Calu3 (cell line): ENCODE measurements around the gene TCF23. TPM values are rescaled to one million over a fixed set of nuclear protein-coding genes. Genes with fewer than 3 reads are reported as not detected.

Experiments
- BruUV-seq: library from RNA; stranded (reverse); fragments of 400-500 nt; replicated peaks from 2 replicates; lab custom pipeline; 2021; lab: Mats Ljungman, UMichigan
- CTCF ChIA-PET: fragments of 300-600 bp; sonication (Branson Sonifier 250); formaldehyde crosslinking; loops from one replicate; lab custom pipeline; 2022; ENCODE audit warnings: antibody characterized with exemption; lab: Charles Lee
- DNase-seq: peaks from one replicate; pipeline ENCODE4 v3.0.0; 2022
- H3K27ac Mint-ChIP-seq: one replicate; pipeline ENCODE4 v1.8.0; 2022; ENCODE audit warnings: mixed read lengths; ENCODE audit not compliant: unreplicated experiment
- H3K27me3 Mint-ChIP-seq: one replicate; pipeline ENCODE4 v1.8.0; 2022; ENCODE audit warnings: mixed read lengths; ENCODE audit not compliant: unreplicated experiment
- H3K36me3 Mint-ChIP-seq: one replicate; pipeline ENCODE4 v1.8.0; 2022; ENCODE audit warnings: mild to moderate bottlenecking, moderate library complexity, mixed read lengths; ENCODE audit not compliant: insufficient read depth, unreplicated experiment
- H3K4me1 Mint-ChIP-seq: one replicate; pipeline ENCODE4 v1.8.0; 2022; ENCODE audit warnings: mild to moderate bottlenecking, low read depth, mixed read lengths; ENCODE audit not compliant: unreplicated experiment
- H3K4me3 Mint-ChIP-seq: one replicate; pipeline ENCODE4 v1.8.0; 2022; ENCODE audit warnings: mild to moderate bottlenecking, low read depth, moderate library complexity, mixed read lengths; ENCODE audit not compliant: unreplicated experiment
- H3K9me3 Mint-ChIP-seq: one replicate; pipeline ENCODE4 v1.8.0; 2022; ENCODE audit warnings: low read depth, mixed read lengths; ENCODE audit not compliant: unreplicated experiment
- CTCF ChIP-seq: fragments of 200-600 bp; IDR thresholded peaks from one replicate; pipeline ENCODE4 v1.8.0; 2022; ENCODE audit warnings: antibody characterized with exemption; ENCODE audit not compliant: unreplicated experiment
- intact Hi-C: fragments of 100-400 bp; cut with micrococcal nuclease; formaldehyde crosslinking; loops from one replicate; pipeline ENCODE4 v1.10.0; 2022; ENCODE audit not compliant: unreplicated experiment
- total RNA-seq: library from RNA; stranded (reverse); gene quantifications from 2 replicates; pipeline ENCODE4 v1.2.3, GENCODE V29; 2022

The TCF23 gene
- total RNA-seq, 1 experiment from 2014 or later, result not detected

DNA sequence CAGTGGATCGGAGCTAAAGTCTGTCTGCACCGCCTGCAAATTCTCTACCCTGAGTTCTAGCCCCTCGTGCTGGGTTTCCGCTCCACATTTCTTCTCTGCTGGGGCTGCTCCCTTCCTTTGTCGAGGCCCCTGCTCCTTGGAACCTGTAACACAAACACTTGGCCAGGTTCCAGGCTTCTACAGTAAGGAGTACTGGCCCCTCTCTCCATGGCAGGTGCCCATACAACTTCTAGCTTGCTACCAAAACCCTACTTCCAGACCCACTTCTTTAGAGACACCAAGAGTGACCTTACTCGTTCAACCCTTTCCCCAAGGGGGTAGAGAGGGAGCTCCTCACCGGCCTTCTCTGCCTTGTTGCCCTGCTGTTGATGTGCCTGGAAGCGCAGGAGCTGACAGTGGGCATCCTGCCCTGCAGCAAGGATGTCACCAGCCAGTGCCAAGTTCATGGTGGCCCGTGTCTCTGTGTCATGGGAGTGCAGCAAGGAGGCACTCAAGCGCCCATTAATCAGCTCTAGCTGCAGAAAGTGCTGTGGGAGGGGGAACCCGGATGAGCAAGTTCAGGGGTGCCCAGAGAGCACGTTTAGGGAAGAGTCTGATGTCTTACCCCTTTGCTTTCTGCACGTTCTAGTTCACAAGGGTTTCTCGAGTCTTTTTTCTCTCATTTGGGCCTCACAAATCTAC, 15.5 kb upstream of the TCF23 start:
- H3K27ac Mint-ChIP-seq, result peak overlapping the region; percentile 2
- TF ChIP-seq CTCF, result no peak
- BruUV-seq, result TSS peak; percentile 66
- H3K36me3 Mint-ChIP-seq, result peaks cover 27% of the 10 kb centered on the region
- no peaks in the 10 kb centered on the region for H3K9me3 Mint-ChIP-seq
- H3K27me3 Mint-ChIP-seq, result peaks cover 14% of the 10 kb centered on the region
- CTCF ChIA-PET, result interaction anchor here (0.6 to 1.6 kb wide), 3 partner anchors 36 to 241 kb away, joined by 3 to 5 read pairs (median 3); no protein-coding TSS in a partner anchor
- intact Hi-C loops, result no loop called here
- peak overlapping the region; percentile 92 for H3K4me3 Mint-ChIP-seq
- H3K4me1 Mint-ChIP-seq, result peaks cover 9% of the 10 kb centered on the region
- DNase-seq, result no peak

GRCh38 chr2:27133905-27134780, 14.7 kb upstream of the TCF23 start, which contains the start of gene PREB:
TSS of gene PREB (minus strand) at chr2:27134636. CDS start at chr2:27134421, 215 bp downstream.
- no peak for TF ChIP-seq CTCF
- Mint-ChIP-seq H3K27ac (peak within 1 kb of the TSS; percentile 90), H3K4me1 (peaks cover 9% of the 10 kb centered on the region), H3K9me3 (no peaks in the 10 kb centered on the region), H3K36me3 (peaks cover 26% of the 10 kb centered on the region), H3K27me3 (peaks cover 22% of the 10 kb centered on the region), H3K4me3 (peak within 1 kb of the TSS; percentile 92)
- BruUV-seq, result no TSS peak
- intact Hi-C loops, result no loop called here
- peak; percentile 99 for DNase-seq
- CTCF ChIA-PET, result interaction anchor here (0.6 to 1.6 kb wide), 5 partner anchors 26 to 240 kb away, joined by 3 to 6 read pairs (median 3); no protein-coding TSS in a partner anchor

DNA sequence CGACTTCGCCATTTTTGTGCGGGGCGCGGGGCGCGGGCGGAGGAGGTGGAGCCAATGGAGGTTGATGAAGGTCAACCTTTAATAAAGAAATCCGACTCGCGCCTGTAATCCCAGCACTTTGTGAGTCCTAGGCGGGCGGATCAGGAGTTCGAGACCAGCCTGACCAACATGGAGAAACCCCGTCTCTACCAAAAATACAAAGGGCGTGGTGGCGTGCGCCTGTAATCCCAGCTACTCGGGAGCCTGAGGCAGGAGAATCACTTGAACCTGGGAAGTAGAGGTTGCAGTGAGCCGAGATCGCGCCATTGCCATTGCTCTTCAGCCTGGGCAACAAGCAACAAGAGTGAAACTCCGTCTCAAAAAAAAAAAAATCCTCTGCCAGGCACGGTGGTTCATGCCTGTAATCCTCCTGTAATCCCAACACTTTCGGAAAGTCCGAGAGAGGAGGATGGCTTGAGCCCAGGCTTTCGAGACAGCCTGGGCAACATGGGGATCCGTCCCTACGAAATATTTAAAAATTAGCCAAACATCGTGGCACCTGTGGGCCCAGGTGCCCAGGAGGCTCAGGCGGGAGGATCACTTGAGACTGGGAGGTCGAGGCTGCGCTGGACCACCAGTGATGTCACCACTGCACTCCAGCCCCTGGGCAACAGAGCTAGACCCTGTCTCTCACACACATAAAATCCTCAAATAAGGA, 13.9 kb upstream of the TCF23 start:
- peaks cover 9% of the 10 kb centered on the region for H3K4me1 Mint-ChIP-seq
- H3K4me3 Mint-ChIP-seq, result peak overlapping the region; percentile 92
- H3K36me3 Mint-ChIP-seq, result peaks cover 26% of the 10 kb centered on the region
- CTCF ChIA-PET, result interaction anchor here (0.7 to 1.6 kb wide), 3 partner anchors 26 to 78 kb away, joined by 3 to 6 read pairs (median 5); no protein-coding TSS in a partner anchor
- no peak for TF ChIP-seq CTCF
- H3K27ac Mint-ChIP-seq, result peak overlapping the region; percentile 90
- intact Hi-C loops, result no loop called here
- DNase-seq, result no peak
- H3K27me3 Mint-ChIP-seq, result peaks cover 30% of the 10 kb centered on the region
- no peaks in the 10 kb centered on the region for H3K9me3 Mint-ChIP-seq
- no TSS peak for BruUV-seq

- CTCF ChIA-PET, result no interaction called here
These were observed 13.3 kb upstream of the TCF23 start for GRCh38 chr2:27135478-27135955.

More at GRCh38 chr2:27135478-27135955, 13.3 kb upstream of the TCF23 start:
- peaks cover 9% of the 10 kb centered on the region for H3K4me1 Mint-ChIP-seq
- TF ChIP-seq CTCF, result no peak
- intact Hi-C loops, result no loop called here
- no peak overlapping the region for H3K4me3 Mint-ChIP-seq
- peaks cover 26% of the 10 kb centered on the region for H3K36me3 Mint-ChIP-seq
- no peak for DNase-seq
- no TSS peak for BruUV-seq
- H3K27me3 Mint-ChIP-seq, result peaks cover 35% of the 10 kb centered on the region
- no peak overlapping the region for H3K27ac Mint-ChIP-seq
- no peaks in the 10 kb centered on the region for H3K9me3 Mint-ChIP-seq
